Measurements from ENCODE around the gene HBD.

- TF ChIP-seq CTCF (conservative IDR thresholded peaks at IDR 0.05) (no peak), EZH2 (IDR thresholded peaks at IDR 0.05; ENCODE audit: low read depth) (no peak)
Observed at GRCh38 chr11:5242933-5243815, 8.9 kb upstream of the HBD start.

Data from PC-9 (cell line).